GM18505 (cell line): Measurements from ENCODE around the gene PPP1R13B.
A peak's percentile ranks its signal among the peaks of the same experiment; 100 is the strongest.
"Not testable (repeated sequence)": the region's sequence is repeated elsewhere in the genome, so short reads cannot be mapped to it uniquely, and the experiment has no call there.

Source experiments
- ATAC-seq: cut with Tn5 transposase; IDR thresholded peaks from one replicate; pipeline ENCODE4 v1.9.1; 2021; ENCODE audit not compliant: unreplicated experiment
- POLR2A ChIP-seq: IDR thresholded peaks from 4 replicates; pipeline ENCODE4 v1.6.1; 2011; ENCODE audit warnings: borderline replicate concordance; ENCODE audit not compliant: insufficient read depth, insufficient read length; ENCODE audit errors: extremely low read depth

Gene PPP1R13B

GRCh38 chr14:103847451-103848174, at the start of gene PPP1R13B:
TSS of gene PPP1R13B (minus strand) at chr14:103847575. CDS start at chr14:103847307, 268 bp downstream.
- ATAC-seq = peak; percentile 90
- peak; percentile 56 for TF ChIP-seq POLR2A

GRCh38 chr14:103896578-103896977, 49.2 kb upstream of the PPP1R13B start:
- TF ChIP-seq POLR2A = no peak
- no peak for ATAC-seq

GRCh38 chr14:103894723-103895059, 47.3 kb upstream of the PPP1R13B start:
- no peak for TF ChIP-seq POLR2A
- ATAC-seq = no peak

- ATAC-seq = no peak
- no peak for TF ChIP-seq POLR2A
These were observed 46.8 kb upstream of the PPP1R13B start for GRCh38 chr14:103894034-103894722.

GRCh38 chr14:103892247-103892646, 44.9 kb upstream of the PPP1R13B start:
- TF ChIP-seq POLR2A = no peak

GRCh38 chr14:103891667-103892215, 44.4 kb upstream of the PPP1R13B start:
- no peak for ATAC-seq
- no peak for TF ChIP-seq POLR2A

More at GRCh38 chr14:103892247-103892646, 44.9 kb upstream of the PPP1R13B start:
- ATAC-seq = no peak

- no peak for ATAC-seq
- no peak for TF ChIP-seq POLR2A
These were observed 43.7 kb upstream of the PPP1R13B start for GRCh38 chr14:103890821-103891666.

GRCh38 chr14:103890052-103890371, 42.6 kb upstream of the PPP1R13B start:
- ATAC-seq = no peak
- TF ChIP-seq POLR2A = no peak

GRCh38 chr14:103889313-103890051, 42.1 kb upstream of the PPP1R13B start:
- no peak for TF ChIP-seq POLR2A
- no peak for ATAC-seq

GRCh38 chr14:103889002-103889312, 41.6 kb upstream of the PPP1R13B start:
- ATAC-seq = not testable (repeated sequence)

- no peak for TF ChIP-seq POLR2A
- ATAC-seq = no peak
These were observed 40.3 kb upstream of the PPP1R13B start for GRCh38 chr14:103887557-103888115.

- ATAC-seq = no peak
- TF ChIP-seq POLR2A = no peak
These were observed 39.8 kb upstream of the PPP1R13B start for GRCh38 chr14:103887170-103887501.
